ENCODE measurements around the gene SPAAR.
"Not testable (repeated sequence)": the region's sequence is repeated elsewhere in the genome, so short reads cannot be mapped to it uniquely, and the experiment has no call there.

Gene SPAAR

GRCh38 chr9:35909274-35909673 is at the start of gene SPAAR:
TSS of gene SPAAR (plus strand) at chr9:35909490. CDS start at chr9:35910464, 974 bp downstream.
- DNase-seq (ENCODE audit: low spot score), result no peak

- no peak for DNase-seq (ENCODE audit: low spot score)
Observed at GRCh38 chr9:35859990-35860339, 49.3 kb upstream of the SPAAR start.

GRCh38 chr9:35861161-35861897 is 48.0 kb upstream of the SPAAR start:
- DNase-seq (ENCODE audit: low spot score), result no peak

GRCh38 chr9:35862328-35862727 is 47.0 kb upstream of the SPAAR start:
- no peak for DNase-seq (ENCODE audit: low spot score)

- no peak for DNase-seq (ENCODE audit: low spot score)
Observed at GRCh38 chr9:35863583-35863982, 45.7 kb upstream of the SPAAR start.

GRCh38 chr9:35864695-35865255 is 44.5 kb upstream of the SPAAR start:
- DNase-seq (ENCODE audit: low spot score), result no peak

GRCh38 chr9:35867538-35867937 is 41.8 kb upstream of the SPAAR start:
- DNase-seq (ENCODE audit: low spot score), result no peak

GRCh38 chr9:35868933-35869332 is 40.4 kb upstream of the SPAAR start:
- DNase-seq (ENCODE audit: low spot score), result no peak

- no peak for DNase-seq (ENCODE audit: low spot score)
Observed at GRCh38 chr9:35869621-35870216, 39.6 kb upstream of the SPAAR start.

GRCh38 chr9:35870351-35870923 is 38.9 kb upstream of the SPAAR start, which contains the start of gene OR13J1:
TSS of gene OR13J1 (minus strand) at chr9:35870401. CDS start at chr9:35870401, 0 bp downstream.
- DNase-seq (ENCODE audit: low spot score), result no peak

- no peak for DNase-seq (ENCODE audit: low spot score)
Observed at GRCh38 chr9:35871545-35871944, 37.7 kb upstream of the SPAAR start.

- DNase-seq (ENCODE audit: low spot score), result no peak
Observed at GRCh38 chr9:35872505-35872904, 36.8 kb upstream of the SPAAR start.

- peak; percentile 74 for DNase-seq (ENCODE audit: low spot score)
Observed at GRCh38 chr9:35882263-35882848, 26.9 kb upstream of the SPAAR start.

- DNase-seq (ENCODE audit: low spot score), result no peak
Observed at GRCh38 chr9:35882996-35883395, 26.3 kb upstream of the SPAAR start.

GRCh38 chr9:35884908-35885307 is 24.4 kb upstream of the SPAAR start:
- not testable (repeated sequence) for DNase-seq (ENCODE audit: low spot score)

- no peak for DNase-seq (ENCODE audit: low spot score)
Observed at GRCh38 chr9:35891646-35892045, 17.6 kb upstream of the SPAAR start.

GRCh38 chr9:35892051-35892450 is 17.2 kb upstream of the SPAAR start:
- no peak for DNase-seq (ENCODE audit: low spot score)

GRCh38 chr9:35896570-35896969 is 12.7 kb upstream of the SPAAR start:
- no peak for DNase-seq (ENCODE audit: low spot score)

- not testable (repeated sequence) for DNase-seq (ENCODE audit: low spot score)
Observed at GRCh38 chr9:35897376-35898099, 11.8 kb upstream of the SPAAR start.

- no peak for DNase-seq (ENCODE audit: low spot score)
Observed at GRCh38 chr9:35898337-35898736, 11.0 kb upstream of the SPAAR start.

- DNase-seq (ENCODE audit: low spot score), result no peak
Observed at GRCh38 chr9:35899021-35899420, 10.3 kb upstream of the SPAAR start.

- peak; percentile 56 for DNase-seq (ENCODE audit: low spot score)
Observed at GRCh38 chr9:35903049-35903448, 6.2 kb upstream of the SPAAR start.

Measured in HuH-7.5 (cell line).